ENCODE data around the gene SLC2A3.
"Not testable (repeated sequence)": the region's sequence is repeated elsewhere in the genome, so short reads cannot be mapped to it uniquely, and the experiment has no call there.

The SLC2A3 gene

GRCh38 chr12:7951671-7952070 lies 15.7 kb upstream of the SLC2A3 start:
- FAIRE-seq (no peak), DNase-seq (ENCODE audit: insufficient read length, low spot score) (no peak)
- TF ChIP-seq CTCF (IDR thresholded peaks at IDR 0.05; ENCODE audit: insufficient read depth, missing control alignments) = no peak

- not testable (repeated sequence) for DNase-seq (ENCODE audit: insufficient read length, low spot score)
These were observed 14.4 kb upstream of the SLC2A3 start for GRCh38 chr12:7950230-7950943.

GRCh38 chr12:7948589-7949260 lies 12.7 kb upstream of the SLC2A3 start:
- FAIRE-seq (no peak), DNase-seq (ENCODE audit: insufficient read length, low spot score) (no peak)
- TF ChIP-seq CTCF (IDR thresholded peaks at IDR 0.05; ENCODE audit: insufficient read depth, missing control alignments) = no peak

More at GRCh38 chr12:7950230-7950943, 14.4 kb upstream of the SLC2A3 start:
- not testable (repeated sequence) for FAIRE-seq

GRCh38 chr12:7947011-7947410 lies 11.0 kb upstream of the SLC2A3 start:
- no peak for TF ChIP-seq CTCF (IDR thresholded peaks at IDR 0.05; ENCODE audit: insufficient read depth, missing control alignments)
- DNase-seq (ENCODE audit: insufficient read length, low spot score) (no peak), FAIRE-seq (no peak)

- FAIRE-seq; DNase-seq (ENCODE audit: insufficient read length, low spot score): not testable (repeated sequence)
These were observed 8.8 kb upstream of the SLC2A3 start for GRCh38 chr12:7944760-7945159.

- TF ChIP-seq CTCF (IDR thresholded peaks at IDR 0.05; ENCODE audit: insufficient read depth, missing control alignments) = no peak
- FAIRE-seq = no peak
- no peak for DNase-seq (ENCODE audit: insufficient read length, low spot score)
These were observed 4.9 kb upstream of the SLC2A3 start for GRCh38 chr12:7940906-7941305.

GRCh38 chr12:7937833-7938506 lies 2.0 kb upstream of the SLC2A3 start:
- DNase-seq (ENCODE audit: insufficient read length, low spot score) (no peak), FAIRE-seq (no peak)
- TF ChIP-seq CTCF (IDR thresholded peaks at IDR 0.05; ENCODE audit: insufficient read depth, missing control alignments) = no peak
